ENCODE results near the gene ABCA2. TPM values are rescaled to one million over a fixed set of nuclear protein-coding genes. Genes with fewer than 3 reads are reported as not detected.

Gene ABCA2
- total RNA-seq, 1 experiment from 2014 or later = 114 TPM

DNA sequence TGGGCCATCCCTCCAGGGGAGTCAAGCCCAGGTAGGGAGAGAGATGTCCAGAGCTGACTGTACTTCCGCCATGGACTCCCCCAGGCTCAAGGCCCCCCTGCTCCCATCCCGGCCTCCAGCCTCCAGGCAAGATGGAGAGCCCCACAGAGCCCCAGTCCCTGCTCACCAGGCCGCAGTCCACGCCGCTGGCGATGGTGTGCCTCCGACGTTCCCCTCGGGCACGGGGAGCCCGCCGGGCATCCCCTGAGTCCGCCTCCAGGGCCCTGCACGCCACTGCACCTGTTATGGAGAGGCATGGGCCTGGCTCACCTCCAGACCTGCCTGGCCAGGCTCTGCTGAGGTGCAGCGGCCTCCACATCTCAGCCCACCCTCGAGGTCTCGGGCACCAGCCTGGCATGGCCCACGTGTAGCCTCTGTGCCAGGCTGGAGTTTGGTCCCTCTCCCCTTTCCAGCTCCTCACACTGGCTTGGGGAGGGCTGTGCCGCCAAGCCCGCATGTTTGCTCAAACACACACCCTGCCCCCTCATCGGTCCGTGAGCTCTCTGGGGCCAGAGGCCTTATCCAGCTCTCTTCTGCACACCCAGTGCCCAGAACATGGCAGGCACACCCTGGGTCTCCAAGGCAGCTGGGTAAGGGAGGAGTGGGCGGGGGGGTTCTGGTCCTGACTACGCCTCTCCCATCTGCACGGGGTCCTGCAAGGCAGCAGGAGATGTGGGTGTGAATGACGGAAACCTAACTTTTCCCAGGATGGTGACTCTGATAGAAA lies 38.2 kb upstream of the ABCA2 start:
- peaks cover 2 to 8% of the 10 kb centered on the region in 2 experiments; a peak in 1 of 4 replicates for H3K36me3 ChIP-seq (ENCODE audit: control insufficient read depth in 1 of 2, insufficient read depth in 2 of 2, low read length in 2 of 2)
- intact Hi-C loops (cut with micrococcal nuclease) = no loop called here
- DNase-seq (ENCODE audit: low read depth, low spot score) (no peak), ATAC-seq (no peak)
- BruUV-seq (replicated peaks) = no TSS peak
- ChIA-PET RAD21 (ENCODE audit: low non-redundant PET in 1 of 2, low total read pairs in 2 of 2, uncharacterized antibody in 2 of 2, unreplicated experiment in 2 of 2) (no interaction called here), POLR2A (no interaction called here), CTCF (interaction anchor here (1.1 to 3.8 kb wide), 7 partner anchors 8 to 118 kb away, joined by 3 to 57 read pairs (median 10); partner anchors contain the start of genes MAN1B1 and NPDC1)
- H3K27ac ChIP-seq (ENCODE audit: low read depth, low read length) = no peak overlapping the region; the same call in 1 of the 2 replicates
- peaks cover 47% of the 10 kb centered on the region for H3K79me2 ChIP-seq (ENCODE audit: insufficient read depth, low read length)
- H3K4me3 ChIP-seq (replicated peaks in 1 of 2; ENCODE audit: low read depth in 1 of 2, low read length in 2 of 2) = no peak overlapping the region
- no peak overlapping the region for H3K4me2 ChIP-seq (ENCODE audit: low read length)
- H3K9me2 ChIP-seq (ENCODE audit: insufficient read depth) = no peaks in the 10 kb centered on the region
- TF ChIP-seq EZH2 (IDR thresholded peaks at IDR 0.05) = no peak
- no peaks in the 10 kb centered on the region; the same call in 1 of the 2 replicates for H4K20me1 ChIP-seq (ENCODE audit: insufficient read depth)
- H3K9ac ChIP-seq (ENCODE audit: low read length) = no peak overlapping the region
- peaks cover 18 to 37% of the 10 kb centered on the region in 2 experiments for H3K4me1 ChIP-seq (ENCODE audit: control insufficient read depth in 1 of 2, insufficient read depth in 2 of 2, low read length in 2 of 2)
- H3K9me3 ChIP-seq (ENCODE audit: control insufficient read depth in 1 of 2, insufficient read depth in 1 of 2, low read depth in 1 of 2, low read length in 2 of 2) = no peaks in the 10 kb centered on the region
- H3K27me3 ChIP-seq (ENCODE audit: insufficient read depth, low read length) = no peaks in the 10 kb centered on the region
- H2AFZ ChIP-seq (ENCODE audit: low read depth, low read length, poor library complexity, severe bottlenecking) = no peak overlapping the region

DNA sequence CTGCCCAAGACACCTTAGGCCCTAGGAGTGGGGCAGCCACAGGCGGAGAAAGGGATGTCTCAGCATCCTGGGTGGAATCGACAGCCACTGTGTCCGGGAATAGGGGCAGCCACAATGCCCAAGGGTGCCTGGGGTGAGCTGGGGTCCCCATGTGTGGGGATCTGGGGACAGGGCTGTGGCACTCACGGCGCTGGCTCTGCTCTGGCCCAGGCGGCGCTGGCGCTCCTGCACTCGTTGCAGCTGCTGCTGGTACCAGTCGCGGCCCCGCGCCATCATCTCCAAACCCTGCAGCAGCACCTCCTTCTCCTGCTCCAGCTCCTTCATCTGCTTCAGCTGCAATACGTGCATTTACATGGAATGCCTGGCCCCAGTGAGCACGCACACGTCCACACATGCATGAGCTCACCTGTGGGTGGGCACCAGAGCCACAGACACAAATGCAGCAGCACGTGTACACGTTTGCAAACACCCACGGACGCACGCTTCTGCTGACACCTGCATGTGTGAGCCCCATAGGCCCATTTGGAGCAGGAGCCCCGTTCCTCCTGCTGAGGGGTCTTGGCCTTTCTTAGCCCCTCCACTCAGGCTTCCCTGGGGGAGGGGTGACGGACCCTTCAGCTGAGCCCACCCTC lies 37.4 kb upstream of the ABCA2 start:
- peaks cover 13 to 30% of the 10 kb centered on the region in 2 experiments for H3K4me1 ChIP-seq (ENCODE audit: control insufficient read depth in 1 of 2, insufficient read depth in 2 of 2, low read length in 2 of 2)
- no peak for ATAC-seq
- H4K20me1 ChIP-seq (ENCODE audit: insufficient read depth) = no peaks in the 10 kb centered on the region; the same call in 1 of the 2 replicates
- no peak overlapping the region for H3K4me3 ChIP-seq (replicated peaks in 1 of 2; ENCODE audit: low read depth in 1 of 2, low read length in 2 of 2)
- TF ChIP-seq FOSL1 (IDR thresholded peaks at IDR 0.05; ENCODE audit: low read depth) (no peak), ZNF274 (IDR thresholded peaks at IDR 0.05; ENCODE audit: low read depth, low read length) (no peak), EZH2 (IDR thresholded peaks at IDR 0.05) (no peak), SP1 (IDR thresholded peaks at IDR 0.05; ENCODE audit: low read depth) (no peak), POLR2A (IDR thresholded peaks at IDR 0.05; ENCODE audit: borderline replicate concordance, extremely low read depth, insufficient read depth, insufficient read length) (no peak), YY1 (IDR thresholded peaks at IDR 0.05; ENCODE audit: extremely low read depth, insufficient replicate concordance, low read depth, low read length) (no peak), RAD21 (IDR thresholded peaks at IDR 0.05; ENCODE audit: low read depth) (no peak)
- TF ChIP-seq, protein P1, sequence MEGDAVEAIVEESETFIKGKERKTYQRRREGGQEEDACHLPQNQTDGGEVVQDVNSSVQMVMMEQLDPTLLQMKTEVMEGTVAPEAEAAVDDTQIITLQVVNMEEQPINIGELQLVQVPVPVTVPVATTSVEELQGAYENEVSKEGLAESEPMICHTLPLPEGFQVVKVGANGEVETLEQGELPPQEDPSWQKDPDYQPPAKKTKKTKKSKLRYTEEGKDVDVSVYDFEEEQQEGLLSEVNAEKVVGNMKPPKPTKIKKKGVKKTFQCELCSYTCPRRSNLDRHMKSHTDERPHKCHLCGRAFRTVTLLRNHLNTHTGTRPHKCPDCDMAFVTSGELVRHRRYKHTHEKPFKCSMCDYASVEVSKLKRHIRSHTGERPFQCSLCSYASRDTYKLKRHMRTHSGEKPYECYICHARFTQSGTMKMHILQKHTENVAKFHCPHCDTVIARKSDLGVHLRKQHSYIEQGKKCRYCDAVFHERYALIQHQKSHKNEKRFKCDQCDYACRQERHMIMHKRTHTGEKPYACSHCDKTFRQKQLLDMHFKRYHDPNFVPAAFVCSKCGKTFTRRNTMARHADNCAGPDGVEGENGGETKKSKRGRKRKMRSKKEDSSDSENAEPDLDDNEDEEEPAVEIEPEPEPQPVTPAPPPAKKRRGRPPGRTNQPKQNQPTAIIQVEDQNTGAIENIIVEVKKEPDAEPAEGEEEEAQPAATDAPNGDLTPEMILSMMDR (IDR thresholded peaks at IDR 0.05 in 2 of 3, conservative IDR thresholded peaks at IDR 0.05 in 1 of 3; ENCODE audit: borderline replicate concordance in 1 of 3, insufficient read depth in 1 of 3, low read depth in 2 of 3, low read length in 2 of 3) = no peak
- no TSS peak for BruUV-seq (replicated peaks)
- RAD21 ChIA-PET (ENCODE audit: low non-redundant PET in 1 of 2, low total read pairs in 2 of 2, uncharacterized antibody in 2 of 2, unreplicated experiment in 2 of 2) = no interaction called here
- peaks cover 2 to 8% of the 10 kb centered on the region in 2 experiments; a peak in 1 of 4 replicates for H3K36me3 ChIP-seq (ENCODE audit: control insufficient read depth in 1 of 2, insufficient read depth in 2 of 2, low read length in 2 of 2)
- POLR2A ChIA-PET = no interaction called here
- no peaks in the 10 kb centered on the region for H3K9me3 ChIP-seq (ENCODE audit: control insufficient read depth in 1 of 2, insufficient read depth in 1 of 2, low read depth in 1 of 2, low read length in 2 of 2)
- no peak overlapping the region for H2AFZ ChIP-seq (ENCODE audit: low read depth, low read length, poor library complexity, severe bottlenecking)
- H3K79me2 ChIP-seq (ENCODE audit: insufficient read depth, low read length) = peaks cover 44% of the 10 kb centered on the region
- no peaks in the 10 kb centered on the region for H3K27me3 ChIP-seq (ENCODE audit: insufficient read depth, low read length)
- intact Hi-C loops (cut with micrococcal nuclease) = no loop called here
- no peak for DNase-seq (ENCODE audit: low read depth, low spot score)
- H3K4me2 ChIP-seq (ENCODE audit: low read length) = no peak overlapping the region
- H3K27ac ChIP-seq (ENCODE audit: low read depth, low read length) = no peak overlapping the region; the same call in 1 of the 2 replicates
- CTCF ChIA-PET = interaction anchor here (1.1 to 3.8 kb wide), 3 partner anchors 18 to 116 kb away, joined by 3 to 57 read pairs (median 3); partner anchors contain the start of genes MAN1B1 and NPDC1
- no peak overlapping the region for H3K9ac ChIP-seq (ENCODE audit: low read length)
- H3K9me2 ChIP-seq (ENCODE audit: insufficient read depth) = no peaks in the 10 kb centered on the region

Data from HCT116 (cell line).